MM.1S (cell line): ENCODE results near the gene SPATS2.

Experiments
- EZH2 ChIP-seq: fragments of 300-600 bp; sonication (generic); optimal IDR thresholded peaks from 2 replicates; pipeline ENCODE3; 2017; ENCODE audit warnings: low read depth, mild to moderate bottlenecking, antibody characterized with exemption, low read length, mixed read lengths
- EZH2phosphoT487 ChIP-seq: fragments of 300-600 bp; sonication (generic); IDR thresholded peaks from 2 replicates; pipeline ENCODE4 v1.6.1; 2018; ENCODE audit warnings: antibody characterized with exemption, low read length
- TF ChIP-seq, protein P1 (sequence below): fragments of 300-600 bp; sonication (generic); IDR thresholded peaks from 2 replicates; pipeline ENCODE4 v1.5.1; 2016; ENCODE audit warnings: antibody characterized with exemption, low read length, mixed read lengths

DNA sequence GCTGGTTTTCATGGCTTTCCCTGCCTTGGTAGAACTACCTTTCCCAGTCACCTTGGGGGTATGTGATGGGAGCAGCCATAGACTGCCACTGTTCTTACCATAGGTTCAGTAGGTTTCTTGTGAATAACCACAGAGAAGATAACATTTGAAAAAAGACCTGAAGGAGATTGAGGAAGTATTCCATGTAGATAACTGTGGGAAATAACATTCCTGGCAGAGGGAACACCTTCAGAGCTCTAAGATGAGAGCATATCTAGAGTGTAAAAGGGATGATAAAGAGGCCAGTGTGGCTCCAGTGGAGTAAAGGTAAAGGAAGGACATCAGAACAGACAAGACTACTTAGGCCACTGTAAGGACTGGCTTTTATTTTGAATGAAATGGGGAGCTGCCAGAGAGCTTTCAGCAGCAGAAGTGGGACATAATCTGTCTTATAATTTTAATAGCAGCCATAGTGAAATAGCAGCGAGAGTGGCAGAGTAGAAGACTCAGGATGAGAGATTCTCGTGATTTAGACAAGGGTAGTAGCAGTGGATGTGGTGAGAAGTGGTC is 88.9 kb downstream of the SPATS2 start:
- TF ChIP-seq, protein P1, sequence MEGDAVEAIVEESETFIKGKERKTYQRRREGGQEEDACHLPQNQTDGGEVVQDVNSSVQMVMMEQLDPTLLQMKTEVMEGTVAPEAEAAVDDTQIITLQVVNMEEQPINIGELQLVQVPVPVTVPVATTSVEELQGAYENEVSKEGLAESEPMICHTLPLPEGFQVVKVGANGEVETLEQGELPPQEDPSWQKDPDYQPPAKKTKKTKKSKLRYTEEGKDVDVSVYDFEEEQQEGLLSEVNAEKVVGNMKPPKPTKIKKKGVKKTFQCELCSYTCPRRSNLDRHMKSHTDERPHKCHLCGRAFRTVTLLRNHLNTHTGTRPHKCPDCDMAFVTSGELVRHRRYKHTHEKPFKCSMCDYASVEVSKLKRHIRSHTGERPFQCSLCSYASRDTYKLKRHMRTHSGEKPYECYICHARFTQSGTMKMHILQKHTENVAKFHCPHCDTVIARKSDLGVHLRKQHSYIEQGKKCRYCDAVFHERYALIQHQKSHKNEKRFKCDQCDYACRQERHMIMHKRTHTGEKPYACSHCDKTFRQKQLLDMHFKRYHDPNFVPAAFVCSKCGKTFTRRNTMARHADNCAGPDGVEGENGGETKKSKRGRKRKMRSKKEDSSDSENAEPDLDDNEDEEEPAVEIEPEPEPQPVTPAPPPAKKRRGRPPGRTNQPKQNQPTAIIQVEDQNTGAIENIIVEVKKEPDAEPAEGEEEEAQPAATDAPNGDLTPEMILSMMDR: no peak
- no peak for TF ChIP-seq EZH2
- TF ChIP-seq EZH2phosphoT487: no peak
